SHP77 (cell line): ENCODE measurements around the gene CHMP3.
"Not testable (repeated sequence)": the region's sequence is repeated elsewhere in the genome, so short reads cannot be mapped to it uniquely, and the experiment has no call there.

ENCODE experiments used
- DNase-seq, 2 experiments: peaks; one replicate each; lab custom pipeline; 2025; lab: John Stamatoyannopoulos, UW

CHMP3 gene

GRCh38 chr2:86562922-86563649 is at the start of gene CHMP3:
Gene CHMP3, minus strand, starts transcription at chr2:86563443. Its CDS starts 95 bp downstream, at chr2:86563348.
- DNase-seq: peak; percentile 92 to 95

GRCh38 chr2:86610871-86611270 is 47.6 kb upstream of the CHMP3 start:
- DNase-seq: no peak

DNA sequence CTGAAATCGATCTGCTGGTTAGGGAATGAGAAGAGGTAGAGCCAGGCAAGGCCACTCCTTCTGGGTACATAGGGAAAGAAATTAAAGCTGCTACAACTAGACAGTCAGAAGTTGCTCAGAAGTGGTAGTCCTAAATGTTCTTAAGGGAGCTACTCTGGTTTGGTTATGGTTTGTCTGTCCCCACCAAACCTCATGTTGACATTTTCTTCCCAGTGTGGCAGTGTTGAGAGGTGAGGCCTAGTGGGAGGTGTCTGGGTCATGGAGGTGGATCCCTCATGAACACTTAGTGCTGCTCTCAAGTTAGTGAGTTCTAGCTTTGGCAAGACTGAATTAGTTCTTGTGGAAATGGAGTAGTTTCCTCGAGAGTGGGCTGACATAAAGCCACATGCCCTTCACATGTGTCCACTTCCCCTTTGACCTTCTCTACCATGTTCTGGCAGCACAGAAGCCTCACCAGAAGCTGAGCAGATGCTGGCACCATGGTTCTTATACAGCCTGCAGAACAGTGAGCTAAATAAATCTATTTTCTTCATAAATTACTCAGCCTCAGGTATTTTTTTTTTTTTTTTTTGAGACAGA is 45.7 kb upstream of the CHMP3 start:
- no peak for DNase-seq

DNA sequence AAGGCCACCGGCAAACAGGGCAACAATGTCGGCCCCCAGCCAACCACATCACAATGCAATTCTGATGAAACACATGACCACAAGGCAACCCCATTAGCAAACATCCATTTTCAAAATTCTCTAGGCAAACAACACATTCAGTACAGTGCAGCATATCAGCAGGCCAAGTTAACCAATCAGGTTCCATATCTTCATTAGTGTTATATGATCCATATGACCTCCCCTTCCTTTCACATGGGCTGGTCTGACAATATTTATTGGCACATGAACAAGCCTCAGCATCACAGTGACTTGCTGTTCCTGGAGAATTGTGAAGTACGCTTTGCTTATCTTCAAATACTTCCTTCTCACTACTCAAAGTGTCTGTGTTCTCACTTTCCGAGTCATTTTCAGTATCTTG is 40.7 kb upstream of the CHMP3 start:
- no peak for DNase-seq

GRCh38 chr2:86598966-86599365 is 35.7 kb upstream of the CHMP3 start:
- DNase-seq: no peak

DNA sequence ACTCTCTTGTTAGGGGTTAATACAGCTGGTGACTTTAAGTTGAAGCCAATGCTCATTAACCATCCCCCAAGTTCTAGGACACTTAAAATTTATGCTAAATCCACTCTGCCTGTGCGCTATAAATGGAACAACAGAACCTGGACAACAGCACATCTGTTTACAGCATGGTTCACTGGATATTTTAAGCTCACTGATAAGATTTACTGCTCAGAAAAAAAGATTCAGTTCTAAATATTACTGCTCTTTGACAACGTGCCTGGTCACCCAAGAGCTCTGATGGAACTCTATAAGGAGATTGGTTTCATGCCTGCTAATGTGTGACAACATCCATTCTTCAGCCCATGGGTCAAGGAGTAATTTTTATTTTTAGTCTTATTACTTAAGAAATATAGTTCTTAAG is 32.9 kb upstream of the CHMP3 start:
- DNase-seq: no peak

GRCh38 chr2:86593266-86593665 is 30.0 kb upstream of the CHMP3 start:
- DNase-seq: no peak

DNA sequence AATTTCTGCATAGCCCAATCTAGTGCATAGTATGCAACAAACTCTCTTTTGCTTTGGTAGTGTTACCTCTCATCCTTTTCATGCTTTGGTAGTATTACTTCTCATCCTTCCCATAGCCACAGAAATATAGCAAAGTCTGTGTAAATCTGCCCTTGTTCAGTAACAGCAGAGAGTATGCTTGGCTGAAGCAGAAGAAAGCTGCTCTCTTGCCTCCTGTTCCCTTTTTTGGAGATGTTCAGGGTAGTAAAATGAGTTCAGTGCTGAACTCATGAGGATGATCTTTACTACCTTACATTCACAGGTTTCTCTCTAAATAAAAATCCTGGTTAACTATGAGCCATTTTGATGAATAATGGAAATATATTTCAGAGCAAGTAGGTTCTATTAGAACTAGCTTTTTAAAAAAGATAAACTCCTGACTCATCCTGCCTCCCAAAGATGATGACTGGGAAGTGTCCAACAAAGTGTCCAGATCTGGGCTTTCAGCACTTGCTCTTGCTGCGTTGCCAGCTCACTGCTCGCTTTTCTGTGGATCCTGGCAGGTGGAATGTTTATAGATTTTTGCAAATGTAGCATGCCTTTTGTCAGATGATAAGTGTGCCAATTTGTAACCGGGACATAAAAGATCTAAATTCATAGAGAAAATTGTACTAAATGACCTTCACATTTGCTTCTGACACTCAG is 29.4 kb upstream of the CHMP3 start:
- DNase-seq: no peak

GRCh38 chr2:86589701-86590100 is 26.5 kb upstream of the CHMP3 start:
- not testable (repeated sequence) for DNase-seq

- no peak for DNase-seq
These were observed 21.1 kb upstream of the CHMP3 start for GRCh38 chr2:86584151-86584913.

DNA sequence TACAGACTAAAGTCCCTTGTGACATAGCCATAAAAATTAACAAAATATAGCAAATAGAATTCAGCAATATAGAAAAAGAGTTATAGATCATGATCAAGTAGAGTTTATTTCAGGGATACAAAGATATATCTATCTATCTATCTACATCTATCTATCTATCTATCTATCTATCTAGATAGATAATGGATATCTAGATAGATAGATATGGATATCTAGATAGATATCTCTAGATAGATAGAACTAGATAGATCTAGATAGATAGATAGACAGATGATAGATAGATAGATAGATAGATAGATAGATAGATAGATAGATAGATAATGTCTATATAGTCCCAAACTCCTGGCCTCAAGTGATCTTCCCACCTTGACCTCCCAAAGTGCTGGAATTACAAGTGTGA is 17.3 kb upstream of the CHMP3 start:
- no peak for DNase-seq

- DNase-seq: no peak
These were observed 14.7 kb upstream of the CHMP3 start for GRCh38 chr2:86577817-86578456.

- no peak for DNase-seq
These were observed 6.8 kb upstream of the CHMP3 start for GRCh38 chr2:86570059-86570458.

GRCh38 chr2:86566821-86567190 is 3.6 kb upstream of the CHMP3 start:
- DNase-seq: no peak

- DNase-seq: no peak
These were observed 3.0 kb upstream of the CHMP3 start for GRCh38 chr2:86566158-86566820.

GRCh38 chr2:86563650-86564061 is 413 bp upstream of the CHMP3 start:
- no peak for DNase-seq

DNA sequence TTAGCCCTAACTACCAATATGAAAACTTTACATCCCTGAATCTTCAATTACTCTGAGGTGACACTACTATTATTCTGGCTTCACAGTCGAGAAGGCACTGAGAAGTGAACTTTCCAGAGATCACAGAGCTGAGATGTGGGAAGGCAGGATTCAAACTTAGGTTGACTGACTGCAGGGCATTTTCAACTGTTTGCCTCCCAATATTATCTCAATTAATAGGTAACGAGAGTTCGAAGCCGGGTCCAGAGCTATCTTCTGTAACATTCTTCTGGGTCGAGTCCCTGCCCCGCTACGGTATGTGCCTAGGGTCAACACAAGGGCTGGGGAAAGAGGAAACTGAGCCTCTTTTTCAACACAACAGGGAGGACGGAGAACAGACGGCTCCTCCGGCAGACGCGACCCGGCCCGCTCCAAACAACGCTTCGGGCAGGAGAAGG is 740 bp downstream of the CHMP3 start:
- no peak for DNase-seq

GRCh38 chr2:86557836-86558235 is 5.4 kb downstream of the CHMP3 start:
- DNase-seq: no peak

DNA sequence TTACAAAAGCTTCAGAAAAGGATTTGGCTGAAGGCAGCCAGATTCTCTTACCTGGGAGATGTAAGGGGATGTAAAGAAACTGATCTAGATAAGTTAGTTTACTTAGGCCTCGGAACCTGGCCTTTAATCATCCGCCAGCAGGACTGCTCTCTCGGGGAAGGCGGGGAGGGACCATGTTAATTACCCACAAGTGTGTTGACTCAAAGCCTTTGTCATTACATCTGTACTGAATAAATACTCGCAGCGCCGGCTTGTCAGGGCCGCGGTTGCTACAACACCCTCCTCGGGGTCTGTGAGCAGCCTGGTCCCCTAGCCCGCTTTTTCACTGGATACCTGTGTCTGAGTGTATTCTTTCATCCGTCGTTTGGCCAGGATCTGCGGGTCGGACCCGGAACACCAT is 6.7 kb downstream of the CHMP3 start:
- peak; percentile 40 to 69 for DNase-seq

DNA sequence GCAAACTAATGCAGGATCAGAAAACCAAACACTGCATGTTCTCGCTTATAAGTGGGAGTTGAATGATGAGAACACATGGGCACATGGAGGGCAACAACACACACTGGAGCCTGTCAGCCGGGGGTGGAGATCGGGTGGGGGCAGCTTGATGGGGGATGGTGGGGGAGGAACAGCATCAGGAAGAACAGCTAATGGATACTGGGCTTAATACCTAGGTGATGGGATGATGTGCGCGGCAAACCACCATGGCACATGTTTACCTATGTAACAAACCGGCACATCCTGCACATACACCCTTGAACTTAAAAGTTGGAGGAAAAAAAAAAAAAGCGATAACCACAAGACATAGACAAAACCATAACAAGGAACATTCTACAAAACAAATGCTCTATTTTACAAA is 10.4 kb downstream of the CHMP3 start:
- DNase-seq: no peak

GRCh38 chr2:86549963-86550725 is 13.1 kb downstream of the CHMP3 start:
- not testable (repeated sequence) for DNase-seq
